ENCODE measurements around the gene CYLD. TPM values are rescaled to one million over a fixed set of nuclear protein-coding genes. Genes with fewer than 3 reads are reported as not detected.

CYLD gene
- total RNA-seq, 1 donor = 61.9 TPM

DNA sequence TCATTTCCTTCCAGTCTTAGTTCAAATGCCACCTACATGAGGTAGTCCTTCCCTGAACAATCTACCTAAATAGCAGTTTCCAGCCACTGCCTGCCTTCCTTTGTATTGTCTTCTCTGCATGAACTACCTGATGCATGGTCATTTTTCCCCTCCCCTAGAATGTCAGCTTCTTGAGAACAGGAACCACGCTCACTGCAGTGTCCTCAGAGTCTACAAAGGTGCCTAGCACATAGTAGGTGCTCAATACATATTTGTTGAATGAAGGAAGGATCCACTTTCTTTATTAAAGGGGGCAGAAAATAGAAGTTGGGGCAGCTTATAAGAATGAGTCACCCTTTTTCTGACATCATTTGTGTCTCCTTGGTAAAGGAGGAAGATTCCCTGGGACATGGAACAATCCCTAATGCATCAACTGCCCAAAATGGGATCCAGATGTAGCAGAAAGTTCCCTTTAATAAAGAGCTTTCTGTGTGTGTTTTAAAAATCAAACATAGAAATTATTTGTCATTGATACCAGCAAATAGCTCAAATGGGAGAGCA, 4.4 kb upstream of the CYLD start:
- Histone ChIP-seq H3K9me3 (ENCODE audit: low read depth, low read length) (no peaks in the 10 kb centered on the region), H3K27ac (ENCODE audit: low read depth, low read length) (no peak overlapping the region), H3K4me2 (ENCODE audit: insufficient read depth, low read length) (no peak overlapping the region), H3K4me1 (ENCODE audit: insufficient read depth, low read length) (peaks cover 8% of the 10 kb centered on the region), H3K4me3 (ENCODE audit: insufficient read depth, low read length) (no peak overlapping the region), H4K20me1 (ENCODE audit: insufficient read depth, low read length) (no peaks in the 10 kb centered on the region), H2AFZ (ENCODE audit: low read length) (no peak overlapping the region), H3K27me3 (ENCODE audit: insufficient read depth, low read length) (no peaks in the 10 kb centered on the region), H3K79me2 (ENCODE audit: insufficient read depth, low read length) (peaks cover 3% of the 10 kb centered on the region), H3K36me3 (ENCODE audit: insufficient read depth, low read length) (no peaks in the 10 kb centered on the region)
- DNase-seq (ENCODE audit: insufficient read length, low spot score, missing footprints) = no peak
- TF ChIP-seq, protein P1, sequence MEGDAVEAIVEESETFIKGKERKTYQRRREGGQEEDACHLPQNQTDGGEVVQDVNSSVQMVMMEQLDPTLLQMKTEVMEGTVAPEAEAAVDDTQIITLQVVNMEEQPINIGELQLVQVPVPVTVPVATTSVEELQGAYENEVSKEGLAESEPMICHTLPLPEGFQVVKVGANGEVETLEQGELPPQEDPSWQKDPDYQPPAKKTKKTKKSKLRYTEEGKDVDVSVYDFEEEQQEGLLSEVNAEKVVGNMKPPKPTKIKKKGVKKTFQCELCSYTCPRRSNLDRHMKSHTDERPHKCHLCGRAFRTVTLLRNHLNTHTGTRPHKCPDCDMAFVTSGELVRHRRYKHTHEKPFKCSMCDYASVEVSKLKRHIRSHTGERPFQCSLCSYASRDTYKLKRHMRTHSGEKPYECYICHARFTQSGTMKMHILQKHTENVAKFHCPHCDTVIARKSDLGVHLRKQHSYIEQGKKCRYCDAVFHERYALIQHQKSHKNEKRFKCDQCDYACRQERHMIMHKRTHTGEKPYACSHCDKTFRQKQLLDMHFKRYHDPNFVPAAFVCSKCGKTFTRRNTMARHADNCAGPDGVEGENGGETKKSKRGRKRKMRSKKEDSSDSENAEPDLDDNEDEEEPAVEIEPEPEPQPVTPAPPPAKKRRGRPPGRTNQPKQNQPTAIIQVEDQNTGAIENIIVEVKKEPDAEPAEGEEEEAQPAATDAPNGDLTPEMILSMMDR (IDR thresholded peaks at IDR 0.05; ENCODE audit: extremely low read depth, low read depth, low read length) = no peak

- no peak overlapping the region for H2AFZ ChIP-seq (ENCODE audit: low read length)
- no peaks in the 10 kb centered on the region for H3K9me3 ChIP-seq (ENCODE audit: low read depth, low read length)
- no peak overlapping the region for H3K27ac ChIP-seq (ENCODE audit: low read depth, low read length)
- no peaks in the 10 kb centered on the region for H4K20me1 ChIP-seq (ENCODE audit: insufficient read depth, low read length)
- H3K4me1 ChIP-seq (ENCODE audit: insufficient read depth, low read length) = peaks cover 20% of the 10 kb centered on the region
- H3K36me3 ChIP-seq (ENCODE audit: insufficient read depth, low read length) = no peaks in the 10 kb centered on the region
- H3K27me3 ChIP-seq (ENCODE audit: insufficient read depth, low read length) = no peaks in the 10 kb centered on the region
- no peak overlapping the region for H3K4me2 ChIP-seq (ENCODE audit: insufficient read depth, low read length)
- peaks cover 13% of the 10 kb centered on the region for H3K79me2 ChIP-seq (ENCODE audit: insufficient read depth, low read length)
- no peak for DNase-seq (ENCODE audit: insufficient read length, low spot score, missing footprints)
- TF ChIP-seq, protein P1 (IDR thresholded peaks at IDR 0.05; ENCODE audit: extremely low read depth, low read depth, low read length) = no peak
- H3K4me3 ChIP-seq (ENCODE audit: insufficient read depth, low read length) = no peak overlapping the region
Observed at GRCh38 chr16:50739031-50739430, 2.9 kb upstream of the CYLD start.

- TF ChIP-seq, protein P1 (IDR thresholded peaks at IDR 0.05; ENCODE audit: extremely low read depth, low read depth, low read length) = no peak
- Histone ChIP-seq H3K27ac (ENCODE audit: low read depth, low read length) (peak overlapping the region; percentile 78), H3K4me1 (ENCODE audit: insufficient read depth, low read length) (peaks cover 36% of the 10 kb centered on the region), H3K27me3 (ENCODE audit: insufficient read depth, low read length) (no peaks in the 10 kb centered on the region), H3K79me2 (ENCODE audit: insufficient read depth, low read length) (peaks cover 20% of the 10 kb centered on the region), H3K4me2 (ENCODE audit: insufficient read depth, low read length) (peak overlapping the region; percentile 94), H3K9me3 (ENCODE audit: low read depth, low read length) (no peaks in the 10 kb centered on the region), H4K20me1 (ENCODE audit: insufficient read depth, low read length) (peaks cover 5% of the 10 kb centered on the region), H3K4me3 (ENCODE audit: insufficient read depth, low read length) (peak overlapping the region; percentile 80), H3K36me3 (ENCODE audit: insufficient read depth, low read length) (peaks cover 4% of the 10 kb centered on the region), H2AFZ (ENCODE audit: low read length) (no peak overlapping the region)
- DNase-seq (ENCODE audit: insufficient read length, low spot score, missing footprints) = peak; percentile 71
Observed at GRCh38 chr16:50740736-50741135, 1.1 kb upstream of the CYLD start.

GRCh38 chr16:50741225-50741780, 583 bp upstream of the CYLD start:
- no peak for DNase-seq (ENCODE audit: insufficient read length, low spot score, missing footprints)
- H3K79me2 ChIP-seq (ENCODE audit: insufficient read depth, low read length) = peaks cover 25% of the 10 kb centered on the region
- H3K27ac ChIP-seq (ENCODE audit: low read depth, low read length) = peak overlapping the region; percentile 78
- H3K9me3 ChIP-seq (ENCODE audit: low read depth, low read length) = no peaks in the 10 kb centered on the region
- H3K27me3 ChIP-seq (ENCODE audit: insufficient read depth, low read length) = no peaks in the 10 kb centered on the region
- TF ChIP-seq, protein P1 (IDR thresholded peaks at IDR 0.05; ENCODE audit: extremely low read depth, low read depth, low read length) = no peak
- H3K4me1 ChIP-seq (ENCODE audit: insufficient read depth, low read length) = peaks cover 36% of the 10 kb centered on the region
- H2AFZ ChIP-seq (ENCODE audit: low read length) = peak overlapping the region; percentile 90
- H3K4me2 ChIP-seq (ENCODE audit: insufficient read depth, low read length) = peak overlapping the region; percentile 94
- H4K20me1 ChIP-seq (ENCODE audit: insufficient read depth, low read length) = peaks cover 6% of the 10 kb centered on the region
- H3K36me3 ChIP-seq (ENCODE audit: insufficient read depth, low read length) = peaks cover 7% of the 10 kb centered on the region
- peak overlapping the region; percentile 80 for H3K4me3 ChIP-seq (ENCODE audit: insufficient read depth, low read length)

Data from osteoblast (primary cell).